Motor neuron (in vitro differentiated cells): ENCODE results near the gene ST6GALNAC2. TPM values are rescaled to one million over a fixed set of nuclear protein-coding genes. Genes with fewer than 3 reads are reported as not detected.

Source experiments
- ATAC-seq, 8 experiments: fragments of 200-7000 bp; cut with Tn5 transposase; replicated peaks in 6 of 8; 2 replicates each; pipeline ENCODE4 v1.8.0; 2021; ENCODE audit warnings: mild to moderate bottlenecking in 8 of 8, moderate library complexity in 8 of 8
- H3K27ac ChIP-seq, 2 donors: fragments of 250-450 bp; sonication (Bioruptor Pico); 2 replicates each; pipeline ENCODE4 v1.9.0; 2021; ENCODE audit warnings: antibody characterized with exemption in 2 of 2, mild to moderate bottlenecking in 2 of 2, moderate library complexity in 1 of 2
- H3K4me1 ChIP-seq, 2 donors: fragments of 250-450 bp; sonication (Bioruptor Pico); replicated peaks in 1 of 2; 2 replicates each; pipeline ENCODE4 v1.6.1; 2021; ENCODE audit warnings: antibody characterized with exemption in 2 of 2, mild to moderate bottlenecking in 2 of 2, moderate library complexity in 1 of 2
- H3K4me3 ChIP-seq, 5 donors: fragments of 250-450 bp; sonication (Bioruptor Pico); 2 replicates each; pipeline ENCODE4 v1.9.0; 2021; ENCODE audit warnings: antibody characterized with exemption in 5 of 5, mild to moderate bottlenecking in 5 of 5, moderate library complexity in 4 of 5
- WGBS, 10 experiments: fragments of 450-650 bp; shearing (Covaris generic); methylation state at CpG; one replicate each; pipeline ENCODE4 v1.0.0; 2022; 5-methylcytosine and 5-hydroxymethylcytosine counted together
- in situ Hi-C, 9 experiments: fragments of 400-800 bp; cut with MboI; loops; one replicate each; pipeline ENCODE4 v1.15.0; 2021; ENCODE audit warnings: low sequenced_read_pairs in 9 of 9, low pct_unique_long_range_greater_than_20kb in 2 of 9; ENCODE audit not compliant: unreplicated experiment in 9 of 9
- total RNA-seq, 8 experiments: library from RNA; unstranded; fragments of 300-600 nt; gene quantifications; 2 replicates each; pipeline versions ENCODE4 v1.2.3 to v1.2.4, GENCODE V29; 2022

The ST6GALNAC2 gene
- total RNA-seq: 10 to 100 TPM in 1 of 8 experiments, 1 to 10 TPM in 2, under 1 TPM in 2, not detected in 3; 0.36 to 22.2 (median 1.3) TPM

DNA sequence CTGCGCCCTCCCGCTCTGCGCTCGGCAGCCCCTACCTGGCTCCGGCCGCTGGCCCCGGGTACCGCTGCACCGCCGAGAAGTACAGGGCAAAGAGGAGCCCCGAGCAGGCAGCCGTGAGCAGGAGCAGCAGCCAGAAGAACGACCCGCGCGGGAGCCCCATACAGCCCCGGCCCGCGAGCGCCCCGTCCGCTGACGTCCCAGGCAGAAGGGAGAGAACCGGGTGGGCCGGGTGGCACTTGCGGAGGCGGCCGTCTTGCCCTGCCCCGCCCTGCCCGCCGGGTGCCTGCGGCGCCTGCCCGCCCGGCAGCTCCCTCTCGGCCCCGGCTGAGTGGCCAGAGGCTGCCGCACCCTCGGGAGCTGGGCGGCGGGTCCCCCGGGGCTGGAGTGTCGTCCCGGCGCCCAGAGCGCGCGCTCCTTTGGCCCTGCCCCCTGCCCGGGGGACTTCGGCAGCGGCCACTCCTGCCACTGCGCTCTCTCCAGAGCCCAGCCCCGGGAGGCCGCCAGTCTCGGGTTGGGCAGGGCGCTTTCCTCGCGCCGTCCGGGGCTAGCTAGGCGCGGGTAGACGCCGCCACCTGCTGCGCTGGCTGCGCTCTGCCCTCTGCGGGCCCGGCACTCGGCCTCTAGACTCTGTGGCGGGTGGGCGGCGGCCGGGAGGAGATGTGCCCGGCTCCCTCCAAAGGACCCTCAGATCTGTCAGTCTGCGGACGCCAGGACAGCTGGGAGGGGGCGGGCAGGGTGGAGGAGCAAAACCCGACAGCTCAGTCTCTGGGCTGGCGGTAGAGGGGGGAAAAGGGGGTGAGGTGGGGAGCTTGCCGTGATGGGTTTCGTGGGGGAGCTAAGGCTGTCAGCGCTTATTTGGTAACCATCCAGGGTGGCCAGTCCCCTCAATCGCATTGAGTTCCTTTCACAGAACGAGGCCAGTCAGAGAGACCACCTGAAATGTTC is at the start of gene ST6GALNAC2:
TSS of gene ST6GALNAC2 (minus strand) at position 212 of the 945 bp plus-strand sequence. CDS start at position 160, 52 bp downstream.
- Histone ChIP-seq H3K4me3 (peak within 1 kb of the TSS; percentile 6 to 30 (median 15)), H3K27ac (no peak within 1 kb of the TSS), H3K4me1 (peaks cover 5 to 6% of the 10 kb centered on the region in 2 donors)
- peak; percentile 78 to 95 (median 86) for ATAC-seq
- no CpG with 5 or more reads among the region's 84 CpGs for WGBS, 10 experiments
- in situ Hi-C loops: no loop called here

DNA sequence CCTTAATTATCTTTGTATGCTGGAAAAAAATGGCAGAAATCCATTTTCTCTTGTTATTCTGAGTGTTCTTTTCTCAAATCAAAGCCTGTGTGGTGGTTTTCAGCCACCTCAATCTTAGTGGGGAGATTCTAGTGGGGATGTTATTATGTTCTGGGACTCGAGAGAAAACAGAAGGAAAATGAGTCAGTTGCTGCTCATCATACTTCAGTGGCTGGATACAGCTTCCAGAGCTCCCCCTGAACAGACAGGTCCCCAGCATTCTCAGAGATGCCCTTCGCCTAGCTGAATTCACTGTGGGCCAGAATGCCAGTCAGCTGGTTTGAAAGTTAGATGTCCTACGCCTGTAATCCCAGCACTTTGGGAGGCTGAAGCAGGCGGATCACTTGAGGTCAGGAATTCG is 49.4 kb upstream of the ST6GALNAC2 start:
- in situ Hi-C loops: no loop called here
- H3K27ac ChIP-seq: no peak overlapping the region
- no peak overlapping the region for H3K4me3 ChIP-seq
- no peak for ATAC-seq
- H3K4me1 ChIP-seq: peaks cover 20 to 22% of the 10 kb centered on the region in 2 donors
- 40 to 100% (median 90%) methylated on average over 1 to 5 of the region's 5 CpGs; no CpG with 5 or more reads in 2 of the 10 experiments for WGBS, 10 experiments

DNA sequence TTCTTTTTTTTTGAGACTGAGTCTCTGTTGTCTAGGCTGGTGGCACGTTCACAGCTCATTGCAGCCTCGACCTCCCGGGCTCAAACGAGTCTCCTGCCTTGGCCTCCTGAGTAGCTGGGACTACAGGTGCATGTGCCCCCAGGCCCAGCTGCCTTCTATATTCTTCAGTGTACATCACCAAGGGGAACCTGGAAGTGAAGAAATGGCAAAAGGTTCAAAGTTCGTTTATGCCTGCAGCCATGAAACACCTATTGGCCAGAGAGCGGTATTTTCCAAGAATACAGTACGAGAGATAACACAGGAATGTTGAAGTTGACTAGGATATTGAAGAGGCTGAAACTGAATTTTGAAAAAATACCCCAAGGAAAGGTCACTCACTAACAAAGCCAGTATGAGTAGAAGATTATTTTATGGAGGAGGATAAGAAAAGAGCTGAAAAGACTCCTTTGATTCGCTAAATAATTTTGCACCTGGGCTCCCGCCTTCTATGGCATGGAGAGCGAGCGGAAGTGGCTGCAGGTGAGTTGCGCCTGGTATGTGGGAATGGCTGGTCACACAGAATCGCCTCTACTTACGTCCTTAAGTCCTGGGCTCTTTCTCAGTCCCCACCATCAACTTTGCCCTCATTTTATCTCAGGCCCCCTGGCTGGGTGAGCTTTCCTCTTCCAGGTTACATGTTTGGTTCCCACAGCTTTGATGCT is 48.1 kb upstream of the ST6GALNAC2 start:
- no peak for ATAC-seq

DNA sequence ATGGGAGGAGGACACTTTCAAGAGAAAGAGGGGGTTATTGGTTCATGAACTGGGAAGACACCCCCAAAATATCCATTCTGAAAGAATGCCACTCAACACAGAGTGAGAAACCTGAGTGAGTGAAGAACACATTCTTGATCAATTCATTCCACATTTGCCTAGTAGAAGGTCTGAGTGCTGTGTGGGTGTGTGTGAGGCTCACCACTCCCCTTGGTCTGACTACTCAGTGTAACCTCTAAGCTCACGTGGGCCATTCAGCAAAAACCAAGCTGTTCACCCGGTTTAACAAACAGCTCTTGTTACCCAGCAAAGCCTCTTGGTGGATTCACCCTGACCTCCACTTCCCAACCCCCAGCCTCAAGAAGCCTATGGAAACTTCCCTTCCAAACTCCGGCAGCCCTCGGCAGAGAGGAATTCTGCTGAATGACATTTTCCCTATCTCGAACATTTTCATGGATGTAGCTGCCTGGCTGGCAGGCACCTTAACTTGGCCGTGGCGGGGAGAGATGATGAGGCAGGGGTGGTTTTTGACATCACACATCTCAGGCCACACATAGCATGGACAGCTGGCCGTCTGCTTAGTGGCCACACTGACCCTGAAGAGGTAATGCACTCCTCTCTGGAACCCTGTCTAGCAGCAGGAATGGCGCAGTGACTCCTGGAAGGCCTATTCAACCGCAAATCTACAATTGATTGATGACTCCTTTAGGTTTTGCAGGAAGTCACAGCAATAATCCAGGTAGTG is 46.3 kb upstream of the ST6GALNAC2 start:
- 40 to 87% (median 50%) methylated on average over 1 to 7 of the region's 10 CpGs; no CpG with 5 or more reads in 1 of the 10 experiments for WGBS, 10 experiments
- ATAC-seq: peak in 4 of 8 experiments; percentile 35 to 73 (median 52)
- peaks cover 24 to 27% of the 10 kb centered on the region in 2 donors for H3K4me1 ChIP-seq
- H3K27ac ChIP-seq: no peak overlapping the region
- no peak overlapping the region for H3K4me3 ChIP-seq
- in situ Hi-C loops: no loop called here

More for the DNA sequence above, 48.1 kb upstream of the ST6GALNAC2 start:
- no peak overlapping the region for H3K27ac ChIP-seq
- peaks cover 26 to 27% of the 10 kb centered on the region in 2 donors for H3K4me1 ChIP-seq
- 65 to 97% (median 86%) methylated on average over 2 to 14 of the region's 14 CpGs for WGBS, 10 experiments
- H3K4me3 ChIP-seq: no peak overlapping the region
- in situ Hi-C loops: no loop called here

DNA sequence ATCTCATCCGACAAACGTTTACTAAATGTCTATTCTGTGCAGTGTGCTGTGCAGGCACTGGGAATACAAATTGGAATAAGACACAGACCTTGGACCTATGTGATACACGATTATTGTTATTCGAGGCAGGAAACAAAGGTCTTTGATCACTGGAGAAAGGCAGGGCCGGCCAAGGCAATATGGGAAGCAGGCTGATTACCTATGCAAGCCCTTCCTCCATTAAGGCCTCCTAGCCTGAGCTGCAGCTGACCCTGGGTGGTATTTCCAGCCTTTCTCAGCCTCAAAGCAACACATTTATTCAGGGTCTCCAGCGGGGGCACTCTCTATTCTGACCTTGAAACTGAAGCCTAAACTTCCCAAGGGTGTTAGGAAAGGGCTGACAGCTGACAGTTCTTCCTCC is 44.5 kb upstream of the ST6GALNAC2 start:
- Histone ChIP-seq H3K27ac (peak overlapping the region; percentile 14 to 22), H3K4me1 (peaks cover 20 to 24% of the 10 kb centered on the region in 2 donors), H3K4me3 (no peak overlapping the region)
- ATAC-seq: peak in 5 of 8 experiments; percentile 45 to 82 (median 55)
- in situ Hi-C loops: no loop called here
- whole genome bisulfite sequencing, 10 experiments: 8 to 53% (median 30%) methylated on average over 1 to 5 of the region's 6 CpGs; no CpG with 5 or more reads in 4 of the 10 experiments

DNA sequence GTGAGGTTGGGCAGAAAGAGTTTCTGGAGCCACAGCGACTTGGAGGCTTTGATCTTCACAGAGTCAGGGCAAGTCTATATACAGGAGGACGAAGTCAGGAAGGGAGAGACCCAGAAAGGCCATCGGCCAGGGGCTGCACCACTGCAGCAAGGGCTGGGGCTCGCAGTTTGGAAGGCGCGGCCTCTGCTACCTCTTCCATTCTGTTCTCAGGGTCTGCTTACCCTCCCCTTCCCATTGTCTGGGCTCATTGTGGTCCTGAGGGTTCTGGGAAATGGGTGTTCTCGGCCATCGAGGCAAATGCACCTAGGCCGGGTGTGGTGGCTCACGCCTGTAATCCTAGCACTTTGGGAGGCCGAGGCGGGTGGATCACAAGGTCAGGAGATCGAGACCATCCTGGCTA is 41.9 kb upstream of the ST6GALNAC2 start:
- 33 to 100% (median 45%) methylated on average over 1 to 3 of the region's 13 CpGs; no CpG with 5 or more reads in 6 of the 10 experiments for WGBS, 10 experiments
- no peak for ATAC-seq
- in situ Hi-C loops: no loop called here
- Histone ChIP-seq H3K27ac (no peak overlapping the region), H3K4me1 (peaks cover 23% of the 10 kb centered on the region in 2 donors), H3K4me3 (no peak overlapping the region)

DNA sequence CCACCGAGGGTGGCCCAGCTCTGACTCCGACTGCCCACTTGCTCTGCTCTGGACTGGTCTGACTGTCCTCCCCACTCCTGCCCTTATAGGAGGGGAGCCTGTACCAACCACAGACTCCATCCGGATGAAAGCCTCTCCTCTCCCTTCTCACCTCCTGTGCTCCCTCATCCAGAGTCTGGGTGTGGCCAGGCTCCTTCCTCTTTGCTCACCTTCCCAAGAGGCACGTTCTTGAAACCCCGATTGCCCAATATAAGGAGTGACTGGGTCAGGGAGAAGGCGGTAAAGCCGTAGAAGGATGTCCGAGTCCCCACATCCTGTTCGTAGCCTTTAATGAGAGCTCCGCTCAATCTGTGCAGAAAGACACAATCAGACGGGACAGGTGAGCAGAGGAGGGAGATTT is 40.8 kb upstream of the ST6GALNAC2 start:
- 33 to 100% (median 76%) methylated on average over 1 to 3 of the region's 11 CpGs; no CpG with 5 or more reads in 6 of the 10 experiments for WGBS, 10 experiments
- Histone ChIP-seq H3K27ac (no peak overlapping the region), H3K4me1 (peaks cover 12 to 16% of the 10 kb centered on the region in 2 donors), H3K4me3 (no peak overlapping the region)
- ATAC-seq: no peak
- in situ Hi-C loops: no loop called here

DNA sequence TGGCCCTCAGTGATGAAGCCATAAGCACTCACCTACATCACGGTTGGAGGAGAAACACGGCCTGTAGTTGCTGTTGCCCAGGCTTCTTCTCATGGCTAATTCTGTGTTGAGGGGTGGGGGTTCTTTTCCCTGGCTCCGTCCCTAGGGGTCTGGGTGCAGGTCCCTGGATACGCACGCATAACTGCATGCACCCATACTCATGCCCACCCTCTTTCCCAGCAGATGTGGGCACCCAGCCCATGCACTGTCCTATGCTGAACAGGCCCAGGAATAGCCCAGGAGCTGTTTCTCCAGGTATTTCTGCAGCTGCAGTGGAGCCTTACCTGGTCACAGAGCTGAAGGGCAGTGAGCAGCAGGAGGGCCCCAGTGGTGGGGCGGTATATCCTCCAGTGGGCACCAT is 39.8 kb upstream of the ST6GALNAC2 start:
- in situ Hi-C loops: no loop called here
- 0 to 70% methylated on average over 1 to 3 of the region's 6 CpGs; no CpG with 5 or more reads in 8 of the 10 experiments for WGBS, 10 experiments
- peaks cover 9 to 14% of the 10 kb centered on the region in 2 donors for H3K4me1 ChIP-seq
- H3K27ac ChIP-seq: no peak overlapping the region
- no peak for ATAC-seq
- H3K4me3 ChIP-seq: no peak overlapping the region

DNA sequence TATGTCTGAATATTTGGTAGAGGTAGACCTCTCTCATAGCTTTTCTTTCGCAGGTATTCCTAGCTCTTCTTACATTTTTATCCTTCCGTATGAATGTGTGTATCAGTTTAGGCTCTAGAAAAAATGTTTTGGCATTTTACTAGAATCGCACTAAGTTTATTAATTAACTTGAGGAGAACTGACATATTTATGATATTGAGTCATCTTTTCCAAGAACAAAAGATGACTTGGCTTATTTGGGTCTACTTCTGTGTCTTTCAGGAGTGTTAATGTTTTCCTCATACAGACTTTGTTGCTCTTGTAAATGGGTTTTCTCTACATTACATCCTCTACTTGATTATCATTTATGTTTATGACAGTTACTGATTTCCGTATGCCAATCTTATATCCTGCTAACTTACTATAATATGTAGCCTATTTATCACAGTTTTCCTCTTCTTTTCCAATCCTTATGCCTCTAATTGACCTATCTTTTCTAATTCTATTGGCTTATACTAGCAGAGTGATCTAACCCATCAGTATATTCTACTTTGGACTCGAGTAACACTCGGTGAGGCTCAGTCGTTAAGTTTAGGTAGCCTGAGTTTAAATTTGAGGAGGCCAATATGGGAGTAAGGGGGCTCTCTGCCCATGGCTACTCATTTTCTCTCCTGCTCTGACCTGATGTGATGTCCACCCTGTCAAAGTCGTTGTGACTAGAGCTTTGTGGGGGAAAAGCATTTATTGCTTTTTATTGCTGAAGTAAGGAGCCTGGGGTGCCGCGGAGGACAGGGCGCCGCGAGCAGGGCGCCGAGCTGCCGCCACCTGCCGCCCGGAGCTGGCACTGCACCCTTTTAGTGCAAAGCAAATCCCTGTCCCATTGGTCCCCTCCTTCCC is 37.8 kb upstream of the ST6GALNAC2 start:
- H3K4me1 ChIP-seq: peaks cover 0 to 3% of the 10 kb centered on the region in 2 donors
- H3K4me3 ChIP-seq: no peak overlapping the region
- in situ Hi-C loops: no loop called here
- H3K27ac ChIP-seq: no peak overlapping the region
- WGBS, 10 experiments: 7 to 92% (median 33%) methylated on average over 4 to 18 of the region's 18 CpGs
- peak; percentile 76 to 100 (median 84) for ATAC-seq

DNA sequence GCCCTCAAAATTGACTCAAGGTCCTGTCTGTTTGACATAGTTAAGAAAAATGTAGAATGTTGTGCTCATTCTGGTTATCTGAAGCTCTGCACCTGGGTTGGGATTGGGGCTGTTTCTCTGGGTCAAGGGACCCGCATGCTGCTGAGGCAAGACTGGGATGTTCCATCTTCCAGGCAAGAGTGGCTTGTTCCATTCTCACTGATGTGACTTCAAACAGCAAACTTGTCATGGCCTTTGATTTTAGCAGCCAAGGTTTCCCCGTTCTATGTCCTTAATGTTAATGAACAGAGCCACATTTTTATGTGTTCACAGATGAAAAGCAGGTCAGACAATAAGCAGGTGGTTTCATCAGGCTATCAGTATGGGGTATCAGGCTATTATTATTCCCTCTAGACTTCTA is 32.2 kb upstream of the ST6GALNAC2 start:
- 46 to 100% (median 78%) methylated on average over 1 to 2 of the region's 2 CpGs; no CpG with 5 or more reads in 4 of the 10 experiments for whole genome bisulfite sequencing, 10 experiments

DNA sequence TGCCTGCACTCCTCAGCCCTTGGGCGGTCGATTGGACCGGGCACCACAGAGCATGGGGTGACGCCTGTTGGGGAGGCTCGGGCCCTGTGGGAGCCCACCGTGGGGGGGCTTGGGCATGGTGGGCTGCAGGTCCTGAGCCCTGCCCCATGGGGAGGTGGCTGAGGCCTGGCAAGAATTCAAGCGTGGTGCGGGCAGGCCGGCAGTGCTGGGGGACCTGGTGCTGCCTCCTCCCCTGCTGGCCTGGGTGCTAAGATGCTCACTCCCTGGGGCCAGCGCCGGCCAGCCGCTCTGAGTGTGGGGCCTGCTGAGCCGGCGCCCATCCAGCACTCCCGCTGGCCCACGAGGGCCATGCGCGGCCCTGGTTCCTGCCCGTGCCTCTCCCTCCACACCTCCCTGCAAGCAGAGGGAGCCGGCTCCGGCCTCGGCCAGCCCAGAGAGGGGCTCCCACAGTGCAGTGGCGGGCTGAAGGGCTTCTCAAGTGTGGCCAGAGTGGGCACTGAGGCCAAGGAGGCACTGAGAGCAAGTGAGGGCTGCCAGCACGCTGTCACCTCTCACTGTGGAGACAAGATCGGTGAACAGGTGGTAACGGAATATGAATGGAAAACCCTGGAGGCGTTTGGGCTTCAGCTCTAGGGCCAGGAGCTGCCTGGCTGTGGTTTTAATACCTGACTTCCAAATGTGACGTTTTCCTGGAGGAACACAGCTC is 29.4 kb upstream of the ST6GALNAC2 start:
- in situ Hi-C loops: no loop called here
- H3K27ac ChIP-seq: no peak overlapping the region
- 40 to 100% (median 85%) methylated on average over 1 to 5 of the region's 28 CpGs; no CpG with 5 or more reads in 2 of the 10 experiments for WGBS, 10 experiments
- H3K4me1 ChIP-seq: peaks cover 12 to 21% of the 10 kb centered on the region in 2 donors
- no peak for ATAC-seq
- no peak overlapping the region for H3K4me3 ChIP-seq

More for the DNA sequence above, 32.2 kb upstream of the ST6GALNAC2 start:
- ATAC-seq: no peak
- in situ Hi-C loops: no loop called here
- no peak overlapping the region for H3K4me3 ChIP-seq
- H3K4me1 ChIP-seq: peaks cover 3 to 6% of the 10 kb centered on the region in 2 donors
- H3K27ac ChIP-seq: no peak overlapping the region
